Suprapubic skin (tissue), 4 donors: ENCODE results near the gene ICA1. TPM values are rescaled to one million over a fixed set of nuclear protein-coding genes. Genes with fewer than 3 reads are reported as not detected.

Source experiments
- DNase-seq, 2 donors: peaks; one replicate each; pipeline ENCODE4 v3.0.0-alpha.2; 2019; ENCODE audit warnings: low spot score in 2 of 2
- H3K27ac ChIP-seq: fragments of 200-600 bp; sonication (generic); one replicate; pipeline ENCODE4 v1.5.1; 2019
- H3K27me3 ChIP-seq: fragments of 200-600 bp; sonication (generic); one replicate; pipeline ENCODE4 v1.5.1; 2019
- H3K36me3 ChIP-seq: fragments of 200-600 bp; sonication (generic); one replicate; pipeline ENCODE4 v1.5.1; 2019
- H3K4me1 ChIP-seq: fragments of 200-600 bp; sonication (generic); one replicate; pipeline ENCODE4 v1.5.1; 2019
- H3K4me3 ChIP-seq: fragments of 200-600 bp; sonication (generic); one replicate; pipeline ENCODE4 v1.5.1; 2019; ENCODE audit warnings: mild to moderate bottlenecking
- H3K9me3 ChIP-seq: fragments of 200-600 bp; sonication (generic); one replicate; pipeline ENCODE4 v1.5.1; 2019
- EP300 ChIP-seq: sonication (generic); formaldehyde crosslinking; IDR thresholded peaks from one replicate; pipeline ENCODE4 v1.6.1; 2017; ENCODE audit warnings: antibody characterized with exemption
- POLR2A ChIP-seq, 2 donors: fragments of 450-650 bp; IDR thresholded peaks; one replicate each; pipeline ENCODE4 v1.6.1; 2017; ENCODE audit warnings: antibody characterized with exemption in 2 of 2, mild to moderate bottlenecking in 2 of 2, moderate library complexity in 2 of 2
- POLR2AphosphoS5 ChIP-seq, 3 donors: sonication (generic); formaldehyde crosslinking; IDR thresholded peaks; one replicate each; pipeline ENCODE4 v1.6.1; 2017; ENCODE audit warnings: antibody characterized with exemption in 3 of 3
- WGBS: methylation state at CpG from one replicate; pipeline ENCODE4 v1.1.5; 2018; 5-methylcytosine and 5-hydroxymethylcytosine counted together
- total RNA-seq, 4 donors: library from RNA; depleted of rRNA; stranded (reverse); fragments of >200 nt; gene quantifications; one replicate each; pipeline ENCODE4 v1.1.0, GENCODE V29; 2016
- TF ChIP-seq, protein P1 (sequence below), 2 donors: fragments of 200-600 bp in 1 of 2; fragments of 450-650 bp in 1 of 2; sonication (generic) in 1 of 2; IDR thresholded peaks; one replicate each; pipeline ENCODE4 v1.5.1; 2016 to 2019; ENCODE audit warnings: antibody characterized with exemption in 2 of 2, mild to moderate bottlenecking in 1 of 2, moderate library complexity in 1 of 2

Gene ICA1
- total RNA-seq, 4 donors from 2014 or later: 22.3 to 140 (median 38.8) TPM

DNA sequence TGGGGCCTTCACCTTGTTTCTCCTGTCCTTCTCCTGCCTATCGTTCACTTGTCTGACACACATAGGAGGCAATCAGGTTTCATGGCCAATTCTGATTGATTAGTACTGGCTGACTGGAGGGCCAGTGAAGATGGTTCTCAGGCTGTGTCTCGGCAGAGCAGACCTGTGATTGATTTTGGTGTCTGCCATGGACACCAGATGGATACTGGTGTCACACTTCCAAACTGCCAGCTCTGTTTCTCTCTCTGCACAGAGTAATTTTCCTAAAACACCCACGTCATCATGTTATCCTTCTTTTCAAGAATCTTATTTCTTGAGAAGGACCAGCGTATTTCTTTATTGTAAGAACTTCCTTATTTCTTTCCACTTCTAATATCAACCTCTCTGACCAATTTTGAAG lies 117.1 kb downstream of the ICA1 start:
- no peaks in the 10 kb centered on the region for H3K9me3 ChIP-seq
- peaks cover 6% of the 10 kb centered on the region for H3K4me1 ChIP-seq
- 86% methylated on average over 4 of the region's 4 CpGs for WGBS
- no peak for DNase-seq
- no peaks in the 10 kb centered on the region for H3K36me3 ChIP-seq
- no peak overlapping the region for H3K27ac ChIP-seq
- H3K27me3 ChIP-seq: no peaks in the 10 kb centered on the region
- TF ChIP-seq EP300 (no peak), POLR2AphosphoS5 (IDR thresholded peaks at IDR 0.05) (no peak), POLR2A (IDR thresholded peaks at IDR 0.05) (no peak)
- TF ChIP-seq, protein P1, sequence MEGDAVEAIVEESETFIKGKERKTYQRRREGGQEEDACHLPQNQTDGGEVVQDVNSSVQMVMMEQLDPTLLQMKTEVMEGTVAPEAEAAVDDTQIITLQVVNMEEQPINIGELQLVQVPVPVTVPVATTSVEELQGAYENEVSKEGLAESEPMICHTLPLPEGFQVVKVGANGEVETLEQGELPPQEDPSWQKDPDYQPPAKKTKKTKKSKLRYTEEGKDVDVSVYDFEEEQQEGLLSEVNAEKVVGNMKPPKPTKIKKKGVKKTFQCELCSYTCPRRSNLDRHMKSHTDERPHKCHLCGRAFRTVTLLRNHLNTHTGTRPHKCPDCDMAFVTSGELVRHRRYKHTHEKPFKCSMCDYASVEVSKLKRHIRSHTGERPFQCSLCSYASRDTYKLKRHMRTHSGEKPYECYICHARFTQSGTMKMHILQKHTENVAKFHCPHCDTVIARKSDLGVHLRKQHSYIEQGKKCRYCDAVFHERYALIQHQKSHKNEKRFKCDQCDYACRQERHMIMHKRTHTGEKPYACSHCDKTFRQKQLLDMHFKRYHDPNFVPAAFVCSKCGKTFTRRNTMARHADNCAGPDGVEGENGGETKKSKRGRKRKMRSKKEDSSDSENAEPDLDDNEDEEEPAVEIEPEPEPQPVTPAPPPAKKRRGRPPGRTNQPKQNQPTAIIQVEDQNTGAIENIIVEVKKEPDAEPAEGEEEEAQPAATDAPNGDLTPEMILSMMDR (IDR thresholded peaks at IDR 0.05): no peak
- no peak overlapping the region for H3K4me3 ChIP-seq

DNA sequence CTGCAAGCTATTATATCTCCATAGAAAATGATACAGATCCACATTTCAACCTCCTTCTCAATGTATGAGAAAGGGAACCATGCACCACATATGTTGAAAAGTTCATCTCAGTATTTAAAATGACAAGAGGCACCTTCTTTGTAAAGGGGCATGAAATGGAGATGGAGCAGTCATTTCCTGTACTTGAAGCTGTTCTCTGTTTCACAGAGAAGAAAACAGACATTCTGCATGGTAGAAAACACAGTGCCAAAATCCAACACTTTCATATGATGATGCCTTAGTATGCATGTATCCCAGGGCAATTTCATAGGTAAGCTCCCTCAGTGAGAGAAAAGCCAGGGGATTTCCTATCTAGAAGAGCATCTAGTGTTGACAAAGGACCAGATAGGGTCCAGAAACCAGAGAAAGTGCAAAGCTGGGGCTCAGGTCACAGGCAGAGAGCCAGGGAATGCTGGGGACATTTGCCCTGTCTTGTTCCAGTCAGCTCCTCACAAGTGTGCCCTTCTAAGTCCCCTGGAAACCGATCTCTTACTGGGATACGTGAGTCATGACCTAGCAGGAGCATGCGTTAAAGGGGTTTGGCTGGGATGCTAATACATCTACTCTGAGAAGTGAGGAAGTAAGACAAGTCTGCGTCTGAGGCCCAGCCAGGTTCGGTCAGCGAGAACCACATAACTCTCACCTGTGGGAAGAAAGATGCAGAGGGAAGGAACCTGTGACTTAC lies 118.7 kb downstream of the ICA1 start:
- WGBS: 67% methylated on average over 6 of the region's 6 CpGs
- TF ChIP-seq, protein P1 (IDR thresholded peaks at IDR 0.05): no peak
- TF ChIP-seq POLR2A (IDR thresholded peaks at IDR 0.05): no peak
- no peak for TF ChIP-seq EP300
- no peak for TF ChIP-seq POLR2AphosphoS5 (IDR thresholded peaks at IDR 0.05)
- H3K27me3 ChIP-seq: no peaks in the 10 kb centered on the region
- H3K4me3 ChIP-seq: no peak overlapping the region
- no peak overlapping the region for H3K27ac ChIP-seq
- H3K4me1 ChIP-seq: no peaks in the 10 kb centered on the region
- DNase-seq: no peak
- H3K9me3 ChIP-seq: no peaks in the 10 kb centered on the region
- no peaks in the 10 kb centered on the region for H3K36me3 ChIP-seq

DNA sequence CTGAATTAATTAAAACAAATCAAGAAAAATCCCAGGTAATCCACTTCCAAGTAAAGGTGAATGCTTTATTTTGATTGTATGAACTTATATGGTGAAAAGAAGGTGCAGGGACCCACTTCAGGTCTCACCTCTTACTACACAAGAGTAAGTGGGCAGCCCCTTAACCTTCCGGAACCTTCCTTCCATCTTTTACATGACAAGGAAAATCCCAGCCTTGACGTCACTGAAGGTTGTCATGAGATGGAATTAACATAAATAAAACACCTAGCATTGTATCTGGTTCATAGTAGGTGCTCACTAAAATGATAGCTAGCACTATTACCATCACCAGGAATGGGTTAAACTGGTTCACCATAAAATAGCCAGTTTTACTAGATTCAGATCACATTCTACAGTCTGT lies 119.5 kb downstream of the ICA1 start:
- H3K4me1 ChIP-seq: no peaks in the 10 kb centered on the region
- no peaks in the 10 kb centered on the region for H3K9me3 ChIP-seq
- WGBS: 94% methylated on average over 2 of the region's 2 CpGs
- H3K27ac ChIP-seq: no peak overlapping the region
- no peaks in the 10 kb centered on the region for H3K36me3 ChIP-seq
- no peak for TF ChIP-seq POLR2AphosphoS5 (IDR thresholded peaks at IDR 0.05)
- TF ChIP-seq, protein P1 (IDR thresholded peaks at IDR 0.05): no peak
- no peak for TF ChIP-seq POLR2A (IDR thresholded peaks at IDR 0.05)
- TF ChIP-seq EP300: no peak
- no peak overlapping the region for H3K4me3 ChIP-seq
- no peaks in the 10 kb centered on the region for H3K27me3 ChIP-seq
- DNase-seq: no peak

DNA sequence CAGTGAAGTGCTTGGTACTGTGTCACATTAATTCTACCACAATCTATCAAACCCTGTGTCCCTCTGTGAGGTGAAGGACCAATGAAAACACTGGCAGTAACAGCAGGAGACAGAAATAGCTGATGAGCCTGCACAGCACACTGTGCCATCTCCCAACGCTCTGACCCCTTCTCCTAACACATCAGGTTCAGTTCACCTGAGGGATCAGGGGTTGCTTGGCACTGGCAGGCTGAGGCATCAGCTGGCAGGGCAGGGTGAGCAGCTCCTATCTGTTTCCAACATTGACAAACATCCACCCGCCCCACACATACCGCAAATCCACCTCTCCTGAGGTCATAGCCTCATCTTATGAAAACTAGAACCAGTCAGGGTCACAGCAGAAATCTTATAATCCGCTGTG lies 120.9 kb downstream of the ICA1 start:
- DNase-seq: no peak
- no peaks in the 10 kb centered on the region for H3K36me3 ChIP-seq
- no peak for TF ChIP-seq POLR2AphosphoS5 (IDR thresholded peaks at IDR 0.05)
- TF ChIP-seq POLR2A (IDR thresholded peaks at IDR 0.05): no peak
- TF ChIP-seq, protein P1 (IDR thresholded peaks at IDR 0.05): no peak
- TF ChIP-seq EP300: no peak
- H3K4me3 ChIP-seq: no peak overlapping the region
- H3K27ac ChIP-seq: no peak overlapping the region
- no peaks in the 10 kb centered on the region for H3K27me3 ChIP-seq
- H3K4me1 ChIP-seq: no peaks in the 10 kb centered on the region
- WGBS: 86% methylated on average over 4 of the region's 4 CpGs
- no peaks in the 10 kb centered on the region for H3K9me3 ChIP-seq

DNA sequence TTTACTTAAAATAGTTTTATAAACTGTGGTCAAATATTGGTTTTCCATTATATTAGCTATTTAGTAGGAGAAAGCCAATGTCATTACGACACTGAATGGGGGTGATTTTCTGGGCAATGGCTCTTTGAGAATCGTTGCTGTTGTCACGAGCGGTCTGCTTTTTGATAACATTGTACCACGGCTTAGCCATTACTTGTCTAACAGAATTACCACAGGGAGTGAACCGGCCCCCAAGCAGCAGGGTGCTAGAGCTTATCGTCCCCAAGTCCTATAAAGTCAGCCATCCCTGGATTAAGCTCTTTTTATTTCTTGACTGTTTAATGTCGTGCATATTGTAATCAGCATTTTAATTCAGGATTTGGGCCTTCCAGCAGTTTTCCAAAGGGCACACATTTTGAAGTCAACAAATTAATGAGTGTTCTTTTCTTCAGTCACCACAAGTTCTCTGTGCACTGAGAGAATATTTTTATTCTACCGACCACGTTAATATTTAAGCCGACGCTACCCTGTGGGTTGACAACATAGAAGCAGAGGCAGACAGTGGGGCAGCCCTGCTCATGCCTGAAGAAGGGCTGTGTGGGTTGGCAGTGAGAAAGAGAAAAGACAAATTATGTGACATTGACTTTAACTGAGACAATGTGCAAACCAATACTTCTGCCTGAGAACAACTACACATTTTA lies 125.8 kb downstream of the ICA1 start:
- no peak overlapping the region for H3K27ac ChIP-seq
- no peak for DNase-seq
- H3K4me1 ChIP-seq: no peaks in the 10 kb centered on the region
- H3K36me3 ChIP-seq: no peaks in the 10 kb centered on the region
- no peak overlapping the region for H3K4me3 ChIP-seq
- no peak for TF ChIP-seq POLR2A (IDR thresholded peaks at IDR 0.05)
- TF ChIP-seq, protein P1 (IDR thresholded peaks at IDR 0.05): no peak
- no peak for TF ChIP-seq POLR2AphosphoS5 (IDR thresholded peaks at IDR 0.05)
- TF ChIP-seq EP300: no peak
- 97% methylated on average over 12 of the region's 12 CpGs for WGBS
- H3K27me3 ChIP-seq: no peaks in the 10 kb centered on the region
- no peaks in the 10 kb centered on the region for H3K9me3 ChIP-seq
